Karpas-422 (cell line): ENCODE measurements around the gene OR6C74. TPM values are rescaled to one million over a fixed set of nuclear protein-coding genes. Genes with fewer than 3 reads are reported as not detected.

Source experiments
- DNase-seq: peaks from one replicate; pipeline ENCODE4 v3.0.0-alpha.2; 2015
- H2AFZ ChIP-seq: fragments of 200-600 bp; sonication (generic); 2 replicates; pipeline ENCODE4 v1.6.1; 2014; ENCODE audit warnings: antibody characterized with exemption, low read length, mixed read lengths
- H3K27ac ChIP-seq: fragments of 200-600 bp; sonication (generic); 2 replicates; pipeline ENCODE4 v1.5.1; 2014; ENCODE audit warnings: mild to moderate bottlenecking, low read length, moderate library complexity
- H3K27me3 ChIP-seq: fragments of 200-600 bp; sonication (generic); 2 replicates; pipeline ENCODE4 v1.6.1; 2014; ENCODE audit warnings: low read length, mixed read lengths
- H3K36me3 ChIP-seq: fragments of 200-600 bp; sonication (generic); 2 replicates; pipeline ENCODE4 v1.6.1; 2014; ENCODE audit warnings: low read length, mixed read lengths; ENCODE audit not compliant: insufficient read depth
- H3K4me1 ChIP-seq: fragments of 200-600 bp; sonication (generic); 2 replicates; pipeline ENCODE4 v1.6.1; 2014; ENCODE audit warnings: mild to moderate bottlenecking, low read length, mixed read lengths
- H3K4me2 ChIP-seq: fragments of 200-600 bp; sonication (generic); 2 replicates; pipeline ENCODE4 v1.6.1; 2014; ENCODE audit warnings: low read length, low read depth, mild to moderate bottlenecking; ENCODE audit not compliant: poor library complexity, severe bottlenecking
- H3K4me3 ChIP-seq: fragments of 200-600 bp; sonication (generic); 2 replicates; pipeline ENCODE4 v1.5.1; 2014; ENCODE audit warnings: mild to moderate bottlenecking, antibody characterized with exemption, low read length, mixed read lengths
- H3K79me2 ChIP-seq: fragments of 200-600 bp; sonication (generic); 2 replicates; pipeline ENCODE4 v1.6.1; 2014; ENCODE audit warnings: mild to moderate bottlenecking, low read length, mixed read lengths
- H3K9ac ChIP-seq: fragments of 200-600 bp; sonication (generic); 2 replicates; pipeline ENCODE4 v1.6.0; 2014; ENCODE audit warnings: low read length
- H3K9me2 ChIP-seq: fragments of 200-600 bp; sonication (generic), shearing (Covaris generic); replicated peaks from 2 replicates; pipeline ENCODE4 v1.6.0; 2014; ENCODE audit warnings: mild to moderate bottlenecking, low read length, moderate library complexity; ENCODE audit not compliant: insufficient read depth
- H3K9me3 ChIP-seq: fragments of 300-700, 200-600 bp; sonication (generic); 2 replicates; pipeline ENCODE4 v1.6.1; 2014; ENCODE audit warnings: low read length, mixed read lengths
- H4K20me1 ChIP-seq: fragments of 200-600 bp; sonication (generic); 2 replicates; pipeline ENCODE4 v1.6.1; 2014; ENCODE audit warnings: mild to moderate bottlenecking, antibody characterized with exemption, low read length, low read depth; ENCODE audit not compliant: insufficient read depth
- total RNA-seq: library from RNA; depleted of rRNA; stranded (reverse); fragments of >200 nt; shearing (Covaris generic); gene quantifications from 2 replicates; pipeline ENCODE4 v1.2.3, GENCODE V29; 2014; ENCODE audit warnings: low replicate concordance; rRNA removed

OR6C74 gene
- not detected in 2 replicates for total RNA-seq

GRCh38 chr12:55244309-55244708, at the start of gene OR6C74:
Gene OR6C74 (plus strand): TSS chr12:55244609. CDS start chr12:55247288, 2,679 bp downstream.
- Histone ChIP-seq H3K79me2 (no peaks in the 10 kb centered on the region), H2AFZ (no peak within 1 kb of the TSS), H3K9ac (no peak within 1 kb of the TSS), H3K9me3 (no peaks in the 10 kb centered on the region), H3K27ac (no peak within 1 kb of the TSS), H3K4me1 (no peaks in the 10 kb centered on the region), H3K36me3 (no peaks in the 10 kb centered on the region), H3K9me2 (no peaks in the 10 kb centered on the region), H3K4me2 (no peak within 1 kb of the TSS), H3K27me3 (no peaks in the 10 kb centered on the region), H4K20me1 (no peaks in the 10 kb centered on the region), H3K4me3 (no peak within 1 kb of the TSS)
- DNase-seq, result no peak

GRCh38 chr12:55220725-55221124, 23.7 kb upstream of the OR6C74 start, which contains the start of gene OR10A7:
Gene OR10A7 (plus strand): TSS chr12:55221025. CDS start chr12:55221025, 0 bp downstream.
- Histone ChIP-seq H3K4me3 (no peak within 1 kb of the TSS), H3K36me3 (no peaks in the 10 kb centered on the region), H3K9ac (no peak within 1 kb of the TSS), H2AFZ (no peak within 1 kb of the TSS), H3K9me2 (no peaks in the 10 kb centered on the region), H3K9me3 (no peaks in the 10 kb centered on the region), H3K4me1 (no peaks in the 10 kb centered on the region), H3K79me2 (no peaks in the 10 kb centered on the region), H3K27ac (no peak within 1 kb of the TSS), H3K4me2 (no peak within 1 kb of the TSS), H3K27me3 (no peaks in the 10 kb centered on the region), H4K20me1 (no peaks in the 10 kb centered on the region)
- DNase-seq, result no peak

GRCh38 chr12:55226523-55226922, 17.9 kb upstream of the OR6C74 start:
- no peak overlapping the region for H3K4me3 ChIP-seq
- H3K4me2 ChIP-seq, result no peak overlapping the region
- H2AFZ ChIP-seq, result no peak overlapping the region

GRCh38 chr12:55227643-55228042, 16.8 kb upstream of the OR6C74 start:
- Histone ChIP-seq H3K27me3 (no peaks in the 10 kb centered on the region), H3K4me1 (no peaks in the 10 kb centered on the region), H3K79me2 (no peaks in the 10 kb centered on the region), H3K36me3 (no peaks in the 10 kb centered on the region), H2AFZ (no peak overlapping the region), H3K4me2 (no peak overlapping the region), H3K4me3 (no peak overlapping the region), H3K9ac (no peak overlapping the region), H3K9me3 (no peaks in the 10 kb centered on the region), H3K9me2 (no peaks in the 10 kb centered on the region), H4K20me1 (no peaks in the 10 kb centered on the region), H3K27ac (no peak overlapping the region)
- DNase-seq, result no peak

More at GRCh38 chr12:55226523-55226922, 17.9 kb upstream of the OR6C74 start:
- Histone ChIP-seq H3K9ac (no peak overlapping the region), H3K9me2 (no peaks in the 10 kb centered on the region), H3K27ac (no peak overlapping the region), H3K79me2 (no peaks in the 10 kb centered on the region), H3K27me3 (no peaks in the 10 kb centered on the region), H3K4me1 (no peaks in the 10 kb centered on the region), H3K36me3 (no peaks in the 10 kb centered on the region), H4K20me1 (no peaks in the 10 kb centered on the region), H3K9me3 (no peaks in the 10 kb centered on the region)
- no peak for DNase-seq

- no peak overlapping the region for H3K27ac ChIP-seq
- no peak overlapping the region for H3K9ac ChIP-seq
- DNase-seq, result no peak
- H3K9me3 ChIP-seq, result no peaks in the 10 kb centered on the region
- no peaks in the 10 kb centered on the region for H3K9me2 ChIP-seq
- H3K36me3 ChIP-seq, result no peaks in the 10 kb centered on the region
- H2AFZ ChIP-seq, result no peak overlapping the region
- no peaks in the 10 kb centered on the region for H3K4me1 ChIP-seq
- no peaks in the 10 kb centered on the region for H4K20me1 ChIP-seq
- H3K4me2 ChIP-seq, result no peak overlapping the region
- H3K4me3 ChIP-seq, result no peak overlapping the region
- no peaks in the 10 kb centered on the region for H3K27me3 ChIP-seq
- no peaks in the 10 kb centered on the region for H3K79me2 ChIP-seq
Observed at GRCh38 chr12:55246159-55246558, 1.8 kb downstream of the OR6C74 start.

GRCh38 chr12:55250944-55251343, 6.5 kb downstream of the OR6C74 start:
- no peak for DNase-seq
- no peaks in the 10 kb centered on the region for H3K9me3 ChIP-seq
- no peaks in the 10 kb centered on the region for H3K9me2 ChIP-seq
- H4K20me1 ChIP-seq, result no peaks in the 10 kb centered on the region
- no peak overlapping the region for H3K4me2 ChIP-seq
- no peaks in the 10 kb centered on the region for H3K79me2 ChIP-seq
- H3K27me3 ChIP-seq, result no peaks in the 10 kb centered on the region
- H2AFZ ChIP-seq, result no peak overlapping the region
- no peaks in the 10 kb centered on the region for H3K4me1 ChIP-seq
- no peak overlapping the region for H3K27ac ChIP-seq
- no peaks in the 10 kb centered on the region for H3K36me3 ChIP-seq
- H3K9ac ChIP-seq, result no peak overlapping the region
- no peak overlapping the region for H3K4me3 ChIP-seq

- Histone ChIP-seq H3K9me2 (no peaks in the 10 kb centered on the region), H2AFZ (no peak overlapping the region), H3K27ac (no peak overlapping the region), H3K79me2 (no peaks in the 10 kb centered on the region), H3K9ac (no peak overlapping the region), H3K36me3 (no peaks in the 10 kb centered on the region), H3K4me3 (no peak overlapping the region), H3K4me1 (no peaks in the 10 kb centered on the region), H3K27me3 (no peaks in the 10 kb centered on the region), H3K9me3 (no peaks in the 10 kb centered on the region), H4K20me1 (no peaks in the 10 kb centered on the region), H3K4me2 (no peak overlapping the region)
- no peak for DNase-seq
Observed at GRCh38 chr12:55253281-55253680, 8.9 kb downstream of the OR6C74 start.

GRCh38 chr12:55256831-55257230, 12.4 kb downstream of the OR6C74 start:
- H4K20me1 ChIP-seq, result no peaks in the 10 kb centered on the region
- H3K4me2 ChIP-seq, result no peak overlapping the region
- H3K9me2 ChIP-seq, result no peaks in the 10 kb centered on the region
- no peaks in the 10 kb centered on the region for H3K4me1 ChIP-seq
- no peak overlapping the region for H3K27ac ChIP-seq
- H3K27me3 ChIP-seq, result no peaks in the 10 kb centered on the region
- H3K36me3 ChIP-seq, result no peaks in the 10 kb centered on the region
- H3K4me3 ChIP-seq, result no peak overlapping the region
- H3K9me3 ChIP-seq, result no peaks in the 10 kb centered on the region
- H2AFZ ChIP-seq, result no peak overlapping the region
- DNase-seq, result no peak
- no peak overlapping the region for H3K9ac ChIP-seq
- H3K79me2 ChIP-seq, result no peaks in the 10 kb centered on the region

- Histone ChIP-seq H3K4me2 (no peak overlapping the region), H3K9ac (no peak overlapping the region), H3K36me3 (no peaks in the 10 kb centered on the region), H3K9me2 (no peaks in the 10 kb centered on the region), H3K79me2 (no peaks in the 10 kb centered on the region), H3K27me3 (no peaks in the 10 kb centered on the region), H3K9me3 (no peaks in the 10 kb centered on the region), H4K20me1 (no peaks in the 10 kb centered on the region), H3K4me3 (no peak overlapping the region), H2AFZ (no peak overlapping the region), H3K27ac (no peak overlapping the region), H3K4me1 (no peaks in the 10 kb centered on the region)
- no peak for DNase-seq
Observed at GRCh38 chr12:55258303-55258702, 13.9 kb downstream of the OR6C74 start.
